ENCODE data around the gene FAM20C. TPM values are rescaled to one million over a fixed set of nuclear protein-coding genes. Genes with fewer than 3 reads are reported as not detected.

FAM20C gene
- total RNA-seq, 1 donor from 2014 or later, result 1.3 TPM

DNA sequence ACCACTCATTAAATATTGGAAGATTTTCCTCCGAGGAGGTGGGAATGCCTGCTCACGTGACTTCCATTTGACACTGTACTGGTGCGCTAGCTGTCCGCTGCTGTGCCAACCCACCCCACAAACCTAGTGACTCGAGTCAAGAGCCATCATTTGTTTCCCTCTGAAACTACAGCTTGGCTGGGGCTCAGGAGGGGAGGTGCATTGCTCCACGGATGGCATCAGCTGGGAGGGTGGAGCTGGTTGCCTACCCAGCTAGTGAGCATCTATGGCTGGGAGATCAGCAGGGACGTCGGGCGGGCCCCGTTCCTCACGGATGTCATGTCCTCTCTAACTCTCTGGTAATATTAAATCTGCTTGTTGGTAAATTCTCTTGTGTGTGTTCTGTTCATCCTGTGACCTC, 88.1 kb downstream of the FAM20C start:
- H3K36me3 ChIP-seq (ENCODE audit: control insufficient read depth, insufficient read depth, low read length), result no peaks in the 10 kb centered on the region
- no peak for DNase-seq (ENCODE audit: low read depth)
- peaks cover 7% of the 10 kb centered on the region for H3K27me3 ChIP-seq (ENCODE audit: control insufficient read depth, insufficient read depth, low read length)
- FAIRE-seq, result no peak
- TF ChIP-seq, protein P1, sequence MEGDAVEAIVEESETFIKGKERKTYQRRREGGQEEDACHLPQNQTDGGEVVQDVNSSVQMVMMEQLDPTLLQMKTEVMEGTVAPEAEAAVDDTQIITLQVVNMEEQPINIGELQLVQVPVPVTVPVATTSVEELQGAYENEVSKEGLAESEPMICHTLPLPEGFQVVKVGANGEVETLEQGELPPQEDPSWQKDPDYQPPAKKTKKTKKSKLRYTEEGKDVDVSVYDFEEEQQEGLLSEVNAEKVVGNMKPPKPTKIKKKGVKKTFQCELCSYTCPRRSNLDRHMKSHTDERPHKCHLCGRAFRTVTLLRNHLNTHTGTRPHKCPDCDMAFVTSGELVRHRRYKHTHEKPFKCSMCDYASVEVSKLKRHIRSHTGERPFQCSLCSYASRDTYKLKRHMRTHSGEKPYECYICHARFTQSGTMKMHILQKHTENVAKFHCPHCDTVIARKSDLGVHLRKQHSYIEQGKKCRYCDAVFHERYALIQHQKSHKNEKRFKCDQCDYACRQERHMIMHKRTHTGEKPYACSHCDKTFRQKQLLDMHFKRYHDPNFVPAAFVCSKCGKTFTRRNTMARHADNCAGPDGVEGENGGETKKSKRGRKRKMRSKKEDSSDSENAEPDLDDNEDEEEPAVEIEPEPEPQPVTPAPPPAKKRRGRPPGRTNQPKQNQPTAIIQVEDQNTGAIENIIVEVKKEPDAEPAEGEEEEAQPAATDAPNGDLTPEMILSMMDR (IDR thresholded peaks at IDR 0.05; ENCODE audit: insufficient read depth, low read length, severe bottlenecking), result no peak
- H3K4me3 ChIP-seq (ENCODE audit: low read depth, low read length), result no peak overlapping the region

DNA sequence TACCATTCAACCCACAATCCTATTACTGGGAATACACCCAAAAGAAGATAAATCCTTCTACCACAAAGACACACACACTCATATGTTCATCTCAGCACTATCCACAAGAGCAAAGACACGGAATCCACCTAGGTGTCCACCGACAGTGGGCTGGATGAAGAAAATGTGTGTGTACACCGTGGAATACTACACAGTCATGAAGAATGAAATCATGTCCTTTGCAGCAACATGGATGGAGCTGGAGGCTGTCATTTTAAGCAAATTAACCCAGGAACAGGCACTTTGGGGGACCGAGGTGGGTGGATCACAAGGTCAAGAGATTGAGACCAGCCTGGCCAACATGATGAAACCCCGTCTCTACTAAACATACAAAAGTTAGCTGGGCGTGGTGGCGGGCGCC, 89.3 kb downstream of the FAM20C start:
- H3K27me3 ChIP-seq (ENCODE audit: control insufficient read depth, insufficient read depth, low read length), result peaks cover 9% of the 10 kb centered on the region
- FAIRE-seq, result no peak
- no peak overlapping the region for H3K4me3 ChIP-seq (ENCODE audit: low read depth, low read length)
- TF ChIP-seq, protein P1 (IDR thresholded peaks at IDR 0.05; ENCODE audit: insufficient read depth, low read length, severe bottlenecking), result no peak
- H3K36me3 ChIP-seq (ENCODE audit: control insufficient read depth, insufficient read depth, low read length), result no peaks in the 10 kb centered on the region
- DNase-seq (ENCODE audit: low read depth), result no peak

DNA sequence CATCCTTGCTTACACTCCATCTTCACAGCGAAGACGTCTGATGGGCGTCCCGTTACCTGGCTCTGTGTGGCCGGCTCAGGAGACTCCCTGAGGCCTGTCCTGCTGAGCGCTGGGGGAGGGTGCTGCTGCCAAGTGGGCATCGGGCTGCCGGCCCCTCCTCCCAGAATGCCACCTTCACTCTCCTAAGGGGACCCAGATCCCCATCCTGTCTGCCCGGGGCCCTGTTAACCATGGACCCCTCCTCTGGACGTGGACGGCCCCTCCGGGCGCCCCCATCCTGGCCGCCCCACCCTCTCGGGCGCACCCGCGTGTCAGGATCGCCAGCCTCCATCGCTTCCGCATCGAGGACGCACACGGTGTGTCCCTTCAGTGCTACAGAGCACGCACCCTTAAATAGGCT, 90.2 kb downstream of the FAM20C start:
- Histone ChIP-seq H3K4me3 (ENCODE audit: low read depth, low read length) (no peak overlapping the region), H3K27me3 (ENCODE audit: control insufficient read depth, insufficient read depth, low read length) (peaks cover 9% of the 10 kb centered on the region), H3K36me3 (ENCODE audit: control insufficient read depth, insufficient read depth, low read length) (no peaks in the 10 kb centered on the region)
- TF ChIP-seq, protein P1 (IDR thresholded peaks at IDR 0.05; ENCODE audit: insufficient read depth, low read length, severe bottlenecking), result no peak
- no peak for DNase-seq (ENCODE audit: low read depth)
- FAIRE-seq, result no peak

DNA sequence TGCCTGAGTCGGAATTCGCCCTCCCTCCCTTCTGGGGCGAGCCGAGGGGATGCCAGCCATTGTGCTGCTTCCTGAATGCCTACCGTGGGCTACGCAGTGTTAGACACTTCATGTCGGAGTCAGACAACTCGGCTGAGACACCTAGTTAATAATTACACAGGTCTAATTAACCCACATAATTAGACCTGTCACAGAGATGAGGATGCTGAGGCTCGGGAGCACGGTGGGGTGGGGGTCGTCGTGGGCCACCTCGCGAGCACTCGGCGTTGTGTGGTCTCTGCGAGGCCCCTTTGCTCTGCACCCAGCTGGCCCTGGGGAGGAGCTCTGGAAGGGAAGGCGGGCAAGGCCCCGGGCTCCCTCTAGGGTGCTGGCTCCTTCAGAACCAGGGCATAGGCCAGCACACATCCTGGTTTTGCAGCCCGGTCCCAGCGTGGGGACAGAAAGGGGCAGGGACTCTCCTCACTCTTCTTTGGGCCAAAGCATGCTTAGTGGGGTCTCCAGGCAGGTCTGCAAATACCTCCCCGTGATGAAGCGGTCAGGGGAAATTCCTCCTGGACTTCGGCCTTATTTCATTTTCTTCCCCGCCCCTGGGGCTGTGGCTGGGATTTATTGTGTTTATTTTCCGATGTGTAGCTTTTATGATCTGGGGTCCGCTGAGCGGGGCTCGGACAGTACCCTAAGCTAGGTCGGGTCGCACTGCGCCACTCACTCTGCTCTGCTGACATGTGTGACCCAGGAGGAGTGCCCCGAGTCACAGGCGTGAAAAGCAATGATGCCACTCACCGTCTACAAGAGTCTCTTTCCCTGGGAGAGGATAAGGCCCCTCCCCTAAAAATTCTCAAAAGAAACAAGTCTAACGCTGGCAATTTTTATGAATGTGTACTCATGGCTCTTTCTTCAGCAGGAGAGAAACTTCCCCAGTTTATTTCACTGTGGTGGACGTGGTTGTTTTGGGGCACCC, 92.7 kb downstream of the FAM20C start:
- TF ChIP-seq, protein P1 (IDR thresholded peaks at IDR 0.05; ENCODE audit: insufficient read depth, low read length, severe bottlenecking), result no peak
- no peak overlapping the region for H3K4me3 ChIP-seq (ENCODE audit: low read depth, low read length)
- H3K27me3 ChIP-seq (ENCODE audit: control insufficient read depth, insufficient read depth, low read length), result peaks cover 21% of the 10 kb centered on the region
- FAIRE-seq (no peak), DNase-seq (ENCODE audit: low read depth) (no peak)
- no peaks in the 10 kb centered on the region for H3K36me3 ChIP-seq (ENCODE audit: control insufficient read depth, insufficient read depth, low read length)

DNA sequence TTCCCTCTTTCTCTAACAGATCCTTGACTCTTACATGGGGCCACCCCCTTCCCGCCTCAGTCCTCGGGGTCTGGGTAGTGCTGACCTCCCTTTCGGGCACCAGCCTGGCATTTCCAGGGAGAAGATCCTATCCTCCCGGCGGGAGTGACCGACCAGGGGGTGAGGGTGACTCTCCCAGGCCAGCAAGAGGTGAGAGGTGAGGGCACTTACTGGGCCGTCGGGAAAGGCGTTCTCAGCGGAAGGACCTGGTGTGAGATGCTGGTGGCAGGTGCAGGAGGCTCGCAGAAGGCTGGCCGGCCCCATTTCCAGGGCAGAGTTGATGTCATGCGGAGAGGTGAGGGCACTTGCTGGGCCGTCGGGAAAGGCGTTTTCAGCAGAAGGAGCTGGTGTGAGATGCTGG, 93.4 kb downstream of the FAM20C start:
- FAIRE-seq, result no peak

More for the DNA sequence above, 93.4 kb downstream of the FAM20C start:
- H3K4me3 ChIP-seq (ENCODE audit: low read depth, low read length), result no peak overlapping the region
- no peak for DNase-seq (ENCODE audit: low read depth)
- TF ChIP-seq, protein P1 (IDR thresholded peaks at IDR 0.05; ENCODE audit: insufficient read depth, low read length, severe bottlenecking), result no peak
- peaks cover 28% of the 10 kb centered on the region for H3K27me3 ChIP-seq (ENCODE audit: control insufficient read depth, insufficient read depth, low read length)
- H3K36me3 ChIP-seq (ENCODE audit: control insufficient read depth, insufficient read depth, low read length), result no peaks in the 10 kb centered on the region
